Measurements from ENCODE around the gene ITGB5. TPM values are rescaled to one million over a fixed set of nuclear protein-coding genes. Genes with fewer than 3 reads are reported as not detected.

The ITGB5 gene
- total RNA-seq, 2 donors from 2014 or later: 86.1 to 119 TPM

DNA sequence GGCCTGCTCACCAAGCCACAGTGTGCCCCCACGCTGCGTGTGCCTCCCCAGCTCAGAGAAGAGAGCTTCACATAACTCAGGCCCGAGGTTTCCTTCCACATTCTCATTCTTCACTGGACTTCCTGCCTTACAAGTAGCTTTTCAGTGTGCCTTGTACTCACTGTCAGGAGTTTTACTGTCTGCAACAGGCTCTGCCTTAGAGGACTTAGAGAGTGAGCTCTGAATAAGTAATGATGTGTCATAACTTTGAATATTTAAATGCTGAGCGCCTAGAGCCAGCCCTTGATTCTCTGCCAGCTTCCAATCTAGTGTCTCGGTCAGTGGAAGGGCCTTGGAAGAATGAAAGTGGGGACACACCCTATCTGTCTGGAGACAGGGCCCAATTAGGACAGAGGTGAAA, 41.8 kb downstream of the ITGB5 start:
- intact Hi-C loops (cut with DNase I): no loop called here
- peak; percentile 69 for DNase-seq
- ATAC-seq: peak; percentile 79 to 94

DNA sequence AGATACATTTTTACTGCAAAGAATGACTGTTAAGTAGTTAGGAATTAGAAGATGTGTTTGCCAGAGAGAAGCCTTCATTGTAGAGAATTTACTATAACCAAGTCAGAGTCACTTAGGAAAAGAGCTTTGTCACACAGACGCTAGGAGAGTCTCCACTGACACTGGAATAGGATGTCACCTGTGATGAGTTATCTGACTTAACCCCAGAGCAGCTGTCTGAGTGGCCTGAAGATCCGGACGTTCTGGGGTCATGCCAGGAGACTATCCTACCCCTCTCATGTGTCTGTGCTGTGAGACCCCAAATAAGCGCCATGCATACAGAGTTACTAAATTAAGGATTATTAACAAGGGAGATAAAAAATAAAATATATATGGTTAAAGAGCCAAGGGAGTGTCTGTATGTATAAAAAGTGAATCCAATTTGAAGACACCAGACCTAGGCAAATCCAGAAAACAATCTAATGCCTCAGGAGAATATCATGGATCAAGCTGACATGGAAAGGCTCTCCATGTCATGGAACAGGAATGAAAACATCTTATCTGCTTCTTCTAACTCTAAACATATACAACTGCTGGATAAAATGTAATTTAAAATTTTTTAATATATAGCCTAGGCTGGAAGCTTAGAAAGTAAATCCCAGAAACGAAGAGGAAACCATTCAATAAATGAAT, 43.5 kb downstream of the ITGB5 start:
- ATAC-seq (no peak), DNase-seq (no peak)
- intact Hi-C loops (cut with DNase I): no loop called here

DNA sequence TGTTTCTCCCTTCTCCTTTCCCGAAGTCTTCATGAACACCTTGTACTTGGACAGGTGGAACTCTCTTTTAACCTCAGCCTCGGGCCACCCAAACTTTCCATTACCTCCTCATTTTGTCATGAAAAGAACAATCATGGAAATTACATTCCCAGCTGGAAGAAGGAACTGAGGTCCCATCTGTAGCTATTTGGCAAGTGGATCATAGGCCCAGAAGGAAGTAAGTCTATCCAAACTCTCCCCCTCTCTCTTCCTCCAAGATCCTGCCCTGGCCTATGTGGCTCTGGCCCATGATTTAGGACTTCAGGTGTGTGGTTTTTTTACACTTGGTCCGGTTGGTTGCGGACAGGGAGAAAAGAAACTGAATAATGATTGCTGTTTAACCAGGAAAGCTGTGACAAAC, 44.1 kb downstream of the ITGB5 start:
- intact Hi-C loops (cut with DNase I): no loop called here
- DNase-seq (no peak), ATAC-seq (no peak)

DNA sequence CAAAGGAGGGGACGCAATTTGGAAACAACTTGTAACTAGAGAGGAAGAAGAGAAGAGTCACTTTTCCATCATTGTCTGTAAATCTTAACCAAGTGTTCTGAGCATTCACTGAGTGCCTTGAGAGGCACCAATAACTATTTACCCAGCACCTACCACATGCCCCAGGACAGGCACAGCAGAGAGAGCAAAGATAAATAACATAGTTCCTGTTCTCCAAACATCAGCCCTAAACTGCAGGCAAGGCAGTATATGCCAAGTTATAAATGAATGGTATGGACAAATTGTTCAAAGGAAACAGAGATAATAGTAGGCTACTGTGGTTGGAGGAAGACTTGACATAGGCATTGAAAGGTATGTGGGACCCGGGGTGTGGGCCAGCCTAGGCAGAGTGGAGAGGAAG, 45.6 kb downstream of the ITGB5 start:
- ATAC-seq (no peak), DNase-seq (no peak)
- intact Hi-C loops (cut with DNase I): no loop called here

DNA sequence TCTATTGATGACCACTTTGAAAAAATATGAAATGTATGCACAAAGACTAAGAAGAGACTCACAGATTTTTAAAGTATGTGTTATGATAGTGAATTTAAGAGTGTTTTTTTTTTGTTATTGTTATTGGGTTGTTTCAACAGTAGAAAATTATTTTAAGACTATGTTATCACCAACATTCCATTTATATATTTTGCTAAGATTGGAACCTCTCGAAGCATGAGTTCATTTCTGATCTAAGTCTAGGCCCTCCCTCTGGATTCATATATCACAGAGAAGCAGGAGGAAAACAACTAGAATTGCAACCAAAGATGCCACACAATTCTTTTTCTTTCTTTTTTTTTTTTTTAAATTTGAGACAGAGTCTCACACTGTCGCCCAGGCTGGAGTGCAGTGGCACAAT, 46.8 kb downstream of the ITGB5 start:
- ATAC-seq (no peak), DNase-seq (no peak)
- intact Hi-C loops (cut with DNase I): no loop called here

DNA sequence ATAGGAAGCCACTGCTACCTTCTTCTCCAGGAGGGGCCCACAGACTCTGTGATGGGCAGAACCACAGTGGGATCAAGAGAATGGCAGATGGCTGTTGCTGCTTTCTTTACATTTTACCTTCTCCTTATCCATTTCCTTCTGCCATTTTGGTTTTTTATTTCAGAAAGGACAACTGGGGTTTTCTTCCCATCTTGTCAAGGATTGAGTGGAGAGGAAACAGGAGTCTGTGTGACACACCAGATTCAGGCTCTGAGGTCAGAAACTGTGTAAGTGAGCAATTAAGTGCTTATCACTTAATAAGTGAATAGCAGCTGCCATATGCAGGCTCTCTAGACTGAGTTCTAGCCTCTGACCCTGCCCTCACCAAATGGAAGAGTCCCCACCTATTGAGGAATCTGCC, 47.3 kb downstream of the ITGB5 start:
- ATAC-seq: no peak
- intact Hi-C loops (cut with DNase I): loop anchor here in 1 of 2 donors (10.0 kb wide), 1 partner anchor 45 kb away; the partner anchor contains the start of gene ITGB5
- DNase-seq: no peak

DNA sequence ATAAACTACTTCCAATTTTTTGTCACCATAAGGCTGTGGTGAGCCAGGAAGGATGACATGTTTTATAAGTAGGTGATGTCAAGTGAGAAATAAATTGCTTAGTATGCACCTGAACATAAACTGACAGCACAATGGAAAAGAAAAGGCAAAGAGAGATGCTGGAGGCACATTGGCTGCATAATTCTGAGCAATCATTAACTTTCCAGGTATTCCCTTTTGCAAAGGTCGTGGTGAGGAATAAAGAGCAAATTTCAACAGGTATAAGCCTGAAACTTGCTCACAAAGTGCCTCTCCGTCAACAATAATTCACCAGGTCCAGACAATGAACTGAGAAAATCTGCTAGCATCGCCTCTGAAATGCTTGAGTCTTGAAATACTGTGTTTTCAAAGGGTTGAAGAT, 48.2 kb downstream of the ITGB5 start:
- no peak for ATAC-seq
- intact Hi-C loops (cut with DNase I): loop anchor here in 1 of 2 donors (10.0 kb wide), 1 partner anchor 46 kb away; the partner anchor contains the start of gene ITGB5
- DNase-seq: no peak

DNA sequence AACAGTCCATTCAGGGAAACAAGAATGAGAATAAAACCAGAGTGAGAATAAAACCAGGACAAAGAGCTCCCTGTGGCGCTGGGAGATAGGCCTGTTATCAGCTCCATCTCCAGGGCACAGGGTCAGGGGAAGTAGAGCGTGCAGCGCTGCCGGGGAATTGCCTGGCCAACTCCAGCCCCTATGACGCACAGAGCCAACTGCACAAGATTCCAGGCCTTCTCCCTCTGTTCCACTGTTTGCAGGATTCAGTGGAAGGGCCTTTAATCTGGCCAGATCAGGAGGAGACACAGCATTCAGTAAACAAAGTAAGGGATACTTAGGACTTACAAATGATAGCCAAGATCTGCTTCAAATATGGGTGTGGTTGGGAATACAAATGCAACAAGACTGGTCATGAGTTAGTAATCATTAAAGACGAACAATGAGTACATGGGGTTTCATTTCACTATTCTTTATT, 49.4 kb downstream of the ITGB5 start:
- peak; percentile 66 for DNase-seq
- intact Hi-C loops (cut with DNase I): loop anchor here in 1 of 2 donors (10.0 kb wide), 1 partner anchor 47 kb away; the partner anchor contains the start of gene ITGB5

DNA sequence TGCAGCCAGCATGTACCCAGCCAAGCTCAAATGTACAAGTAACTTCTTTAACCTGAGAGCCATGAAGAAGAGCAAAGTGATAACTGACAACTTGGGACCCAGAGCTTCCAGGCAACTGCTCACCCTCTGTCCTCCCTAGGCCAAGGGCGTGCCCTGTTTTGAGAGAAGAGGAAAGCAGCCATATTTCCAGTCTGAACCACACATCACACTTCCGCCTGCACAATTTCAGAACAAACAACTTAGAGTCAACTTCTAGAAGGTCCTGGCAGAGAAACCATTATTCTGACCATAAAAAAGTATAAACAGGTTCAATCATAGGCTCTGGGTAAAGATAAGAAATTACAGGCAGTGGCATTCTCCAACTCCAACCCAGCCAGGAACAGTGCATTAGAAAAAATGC, 50.1 kb downstream of the ITGB5 start:
- DNase-seq (no peak), ATAC-seq (peak; percentile 9 to 27)
- intact Hi-C loops (cut with DNase I): loop anchor here in 1 of 2 donors (10.0 kb wide), 1 partner anchor 48 kb away; the partner anchor contains the start of gene ITGB5

More for the DNA sequence above, 49.4 kb downstream of the ITGB5 start:
- peak; percentile 80 to 83 for ATAC-seq

DNA sequence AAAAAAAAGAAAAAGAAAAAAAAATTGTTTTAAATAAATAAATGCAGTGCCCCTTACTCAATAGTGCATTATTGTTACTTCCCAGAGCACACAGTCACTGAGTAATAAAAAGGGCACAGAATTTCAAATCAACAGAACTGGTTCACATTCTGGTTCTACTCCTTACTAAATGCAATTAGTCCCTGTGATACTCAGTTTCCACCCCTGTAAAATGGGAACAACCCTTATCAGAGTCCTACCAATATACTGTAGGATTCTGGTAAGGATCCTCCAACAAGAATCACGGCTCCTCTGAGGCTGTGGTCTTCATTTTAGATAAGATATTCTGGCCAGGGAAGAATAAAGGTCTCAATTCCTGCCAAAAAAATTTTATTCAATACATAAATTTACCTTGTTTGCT, 50.7 kb downstream of the ITGB5 start:
- ATAC-seq (no peak), DNase-seq (no peak)
- intact Hi-C loops (cut with DNase I): loop anchor here in 1 of 2 donors (10.0 kb wide), 1 partner anchor 48 kb away; the partner anchor contains the start of gene ITGB5

DNA sequence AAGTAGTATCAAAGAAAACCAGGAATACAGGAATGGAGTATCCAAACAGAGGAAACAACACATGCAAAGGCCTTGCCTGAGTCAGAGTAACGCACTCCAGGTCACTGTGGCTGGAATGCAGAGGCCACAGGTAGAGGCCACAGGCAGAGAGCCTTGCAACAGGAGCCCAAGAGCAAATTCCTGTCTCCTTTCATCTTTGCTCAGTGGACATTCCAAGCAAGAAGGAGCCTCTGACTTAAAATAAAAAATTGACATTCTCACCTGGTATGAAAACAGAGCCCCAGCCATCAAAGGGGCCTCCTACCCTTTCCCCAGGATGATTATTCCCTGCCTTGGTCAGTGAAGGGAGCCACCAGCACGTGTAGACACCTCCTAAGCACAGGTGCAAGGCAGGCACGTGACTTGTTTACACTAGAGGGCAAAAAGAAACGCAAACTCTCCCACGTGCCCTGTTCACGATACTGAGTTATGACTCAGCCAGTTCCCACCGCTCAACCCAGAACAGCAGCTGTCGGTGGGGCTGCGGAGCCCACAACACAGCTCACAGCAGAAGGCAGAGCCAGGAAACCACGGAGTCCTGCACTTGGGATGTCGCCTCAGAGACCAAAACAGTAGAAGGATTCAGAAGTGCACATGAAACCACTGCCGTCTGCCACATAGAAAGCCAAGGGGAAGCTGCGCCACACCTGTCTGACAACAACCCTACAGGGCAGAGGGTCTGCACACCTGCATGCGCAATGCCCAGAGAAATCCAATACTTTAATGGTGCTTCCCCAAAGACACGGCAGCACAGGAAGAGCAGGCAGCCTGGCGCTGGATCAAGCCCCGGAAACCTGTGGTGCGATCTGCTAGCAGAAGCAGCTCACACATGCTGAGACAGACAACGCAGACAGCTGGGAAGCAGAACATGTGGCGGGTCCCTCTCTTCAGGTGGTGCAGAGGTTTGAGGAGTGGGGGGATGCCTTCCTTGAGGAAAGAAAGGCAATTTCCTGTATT, 52.1 kb downstream of the ITGB5 start:
- intact Hi-C loops (cut with DNase I): loop anchor here in 1 of 2 donors (10.0 kb wide), 1 partner anchor 50 kb away; the partner anchor contains the start of gene ITGB5
- ATAC-seq: peak in 1 of 2 donors; percentile 68
- DNase-seq: peak; percentile 32

DNA sequence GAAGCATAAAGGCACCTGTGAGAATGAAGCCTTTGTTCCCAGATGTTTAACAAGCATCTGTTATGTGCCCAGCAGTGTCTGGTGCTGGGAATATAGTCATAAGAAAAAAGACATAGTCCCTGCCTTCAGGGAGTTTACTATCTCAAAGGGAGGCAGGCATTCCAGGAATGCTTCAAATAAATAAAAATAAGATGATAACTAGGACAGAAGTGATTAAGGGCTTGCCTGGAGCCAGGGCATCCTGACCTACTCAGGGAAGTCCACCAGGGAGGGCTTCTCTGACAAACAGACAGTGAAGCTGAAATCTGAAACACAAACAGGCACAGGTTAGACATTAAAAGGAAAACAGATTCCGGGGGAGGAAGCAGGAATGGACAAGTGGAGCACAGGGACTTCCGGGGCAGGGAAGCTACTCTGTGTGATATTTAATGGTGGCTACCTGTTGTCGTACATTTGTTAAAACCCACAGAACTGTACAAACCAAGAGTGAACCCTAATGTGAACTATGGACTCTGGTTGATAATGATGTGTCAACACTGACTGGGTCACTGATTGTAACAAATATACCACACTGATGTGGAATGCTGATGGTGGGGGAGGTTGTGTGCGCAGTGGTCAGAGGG, 53.3 kb downstream of the ITGB5 start:
- ATAC-seq (no peak), DNase-seq (no peak)
- intact Hi-C loops (cut with DNase I): loop anchor here in 1 of 2 donors (10.0 kb wide), 1 partner anchor 51 kb away; the partner anchor contains the start of gene ITGB5

DNA sequence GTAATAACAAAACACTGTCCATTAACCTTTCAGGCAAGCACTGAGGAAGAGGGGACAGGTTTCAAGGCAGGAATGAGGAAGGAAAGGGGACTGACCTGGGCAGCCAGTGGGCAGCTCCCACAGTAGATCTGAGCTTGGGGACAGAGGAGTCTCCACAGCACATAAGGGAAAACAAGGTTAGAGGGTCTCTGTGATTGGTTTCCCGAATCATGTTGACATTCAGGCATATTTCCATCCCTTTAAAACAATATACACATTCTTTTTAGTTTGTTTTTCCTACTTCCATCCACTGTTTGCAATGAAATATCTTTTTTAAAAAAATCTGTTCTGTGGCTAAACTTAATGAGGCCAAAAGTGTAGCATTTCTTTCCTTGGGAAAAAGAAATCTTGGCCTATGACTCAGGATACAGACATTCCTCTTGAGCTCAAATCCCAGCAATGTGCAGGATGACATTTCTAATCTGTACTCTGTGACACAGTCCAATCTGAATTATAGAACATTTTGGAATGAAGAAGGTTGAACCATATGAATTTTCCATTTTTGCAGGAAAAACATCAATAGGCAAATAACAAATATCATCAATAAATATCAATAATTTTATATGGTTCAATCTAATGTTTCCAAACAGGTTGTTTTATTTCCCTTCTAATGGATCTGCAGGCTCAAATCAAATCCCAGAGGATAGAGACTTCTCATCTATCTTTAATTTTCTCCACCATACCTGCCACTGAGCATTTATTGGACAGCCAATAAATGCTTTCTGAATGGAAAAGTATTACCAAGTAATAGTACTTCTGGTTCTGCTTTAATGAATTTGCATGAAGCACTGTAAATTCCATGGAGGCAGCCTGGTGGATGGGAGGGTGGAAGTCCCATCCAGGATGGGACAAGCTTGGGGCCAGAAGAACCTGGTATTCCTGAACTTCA, 54.1 kb downstream of the ITGB5 start:
- intact Hi-C loops (cut with DNase I): loop anchor here in 1 of 2 donors (10.0 kb wide), 1 partner anchor 52 kb away; the partner anchor contains the start of gene ITGB5
- peak in 1 of 2 donors; percentile 20 for ATAC-seq
- no peak for DNase-seq

DNA sequence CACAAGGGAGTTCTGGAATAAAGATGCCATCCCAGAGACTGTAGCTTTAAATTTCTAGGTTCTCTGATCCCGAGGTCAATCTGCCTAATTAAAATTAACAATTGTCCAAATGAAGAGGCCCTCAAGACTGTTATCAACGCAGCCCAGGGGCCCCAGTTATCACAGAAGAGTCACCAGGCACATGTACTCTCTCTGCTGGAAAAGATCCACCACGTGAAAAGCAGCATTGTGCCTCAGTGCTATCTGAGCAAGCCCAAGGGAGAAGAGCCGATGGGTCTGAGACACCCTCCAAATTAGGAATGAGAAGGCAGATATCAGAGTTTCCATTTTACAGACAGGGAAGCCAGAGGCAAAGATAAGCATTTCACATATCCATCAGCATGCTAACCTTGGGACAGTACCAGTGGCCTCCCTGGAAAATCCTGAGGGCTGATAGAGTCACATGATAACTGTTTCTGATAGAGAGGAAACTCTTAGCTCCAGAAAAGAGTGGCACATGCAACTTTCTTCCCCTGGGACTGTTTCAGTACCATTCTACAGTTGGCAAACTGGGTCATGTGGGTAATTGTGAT, 55.5 kb downstream of the ITGB5 start:
- no peak for DNase-seq
- intact Hi-C loops (cut with DNase I): loop anchor here in 1 of 2 donors (10.0 kb wide), 1 partner anchor 53 kb away; the partner anchor contains the start of gene ITGB5

DNA sequence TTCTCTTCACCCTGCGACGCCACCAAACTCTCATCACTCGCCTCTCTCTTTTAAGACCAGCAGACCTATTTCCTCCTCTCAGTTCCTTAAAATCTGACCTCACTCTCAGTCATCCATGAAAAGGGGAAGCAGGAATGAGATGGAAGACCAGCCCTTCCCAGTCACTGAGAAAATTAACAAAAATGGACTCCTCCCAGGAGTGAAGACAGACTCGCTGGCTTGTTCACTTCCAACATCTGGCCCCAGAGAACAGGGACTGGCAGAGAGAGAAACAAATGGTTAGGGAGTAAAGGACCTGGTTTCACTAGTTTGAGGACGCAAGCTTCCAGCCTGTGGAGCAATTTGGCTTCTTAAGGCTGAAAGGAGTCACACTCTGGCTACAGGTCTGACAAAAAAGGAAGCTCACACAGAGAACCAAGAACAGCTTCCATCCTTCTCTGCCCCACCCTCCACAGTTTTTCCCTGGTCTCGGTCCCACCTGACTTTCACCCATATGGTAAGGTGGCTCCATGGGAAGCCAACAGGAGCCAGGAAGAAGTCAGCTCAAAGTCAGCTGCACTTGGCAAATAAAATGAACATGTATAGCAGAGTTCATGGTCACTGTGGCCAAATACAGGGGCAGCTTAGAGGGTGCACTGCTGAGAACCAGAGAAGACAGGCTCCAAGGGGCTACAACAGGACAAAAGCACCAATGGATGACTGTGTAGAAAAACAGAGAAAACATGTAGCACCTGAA, 57.2 kb downstream of the ITGB5 start:
- ATAC-seq (peak; percentile 31 to 54), DNase-seq (peak; percentile 34)
- intact Hi-C loops (cut with DNase I): loop anchor here in 1 of 2 donors (10.0 kb wide), 1 partner anchor 55 kb away; the partner anchor contains the start of gene ITGB5

More for the DNA sequence above, 55.5 kb downstream of the ITGB5 start:
- ATAC-seq: no peak

DNA sequence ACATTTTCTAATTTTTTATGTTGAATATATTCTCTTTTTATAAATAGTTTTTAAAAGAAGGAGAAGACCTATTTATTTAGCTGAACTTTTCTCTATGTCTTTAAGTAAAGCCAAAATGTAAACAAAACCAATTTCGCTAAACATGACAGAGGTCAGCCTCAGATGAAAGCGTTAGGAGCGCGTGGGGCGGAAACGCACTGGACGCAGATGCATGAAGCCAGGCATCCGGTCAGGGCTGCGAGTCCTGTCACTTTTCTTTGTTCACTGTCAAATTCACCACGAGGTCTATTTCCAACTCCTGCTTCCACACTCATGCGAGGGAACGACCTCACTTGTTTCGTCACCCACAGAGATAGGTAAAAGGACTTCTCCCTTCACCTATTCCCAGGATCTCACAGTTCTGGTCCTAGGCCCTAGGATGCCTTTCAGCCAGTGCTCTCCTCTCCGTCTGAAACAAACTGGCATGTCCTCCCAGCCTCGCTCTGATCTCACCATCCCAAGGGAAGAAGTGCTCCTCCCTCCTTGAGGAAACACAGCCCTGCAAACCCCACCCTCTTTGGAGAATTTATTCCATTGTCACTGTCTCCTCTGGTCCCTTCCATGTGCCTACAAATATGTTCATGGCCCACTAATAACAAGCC, 57.9 kb downstream of the ITGB5 start:
- DNase-seq: peak; percentile 49
- ATAC-seq: peak; percentile 20 to 59
- intact Hi-C loops (cut with DNase I): no loop called here
